NCI-H2081 treated with DMSO at 0.1 percent for 48 hours (cell line): Measurements from ENCODE around the gene OR8D1.

Experiments
- DNase-seq: peaks from one replicate; lab custom pipeline; 2025; lab: John Stamatoyannopoulos, UW

OR8D1 gene

GRCh38 chr11:124313849-124314248 lies at the start of gene OR8D1:
Gene OR8D1 (minus strand): TSS chr11:124313949. CDS start chr11:124310766, 3,183 bp downstream.
- DNase-seq, result no peak

GRCh38 chr11:124359566-124359965 lies 45.8 kb upstream of the OR8D1 start:
- DNase-seq, result no peak

- DNase-seq, result no peak
These were observed 32.7 kb upstream of the OR8D1 start for GRCh38 chr11:124346311-124346955.

- DNase-seq, result no peak
These were observed 30.6 kb upstream of the OR8D1 start for GRCh38 chr11:124344346-124344745.

GRCh38 chr11:124340142-124340447 lies 26.3 kb upstream of the OR8D1 start:
- DNase-seq, result no peak

- DNase-seq, result no peak
These were observed 25.8 kb upstream of the OR8D1 start for GRCh38 chr11:124339396-124340141.

GRCh38 chr11:124331873-124332272 lies 18.1 kb upstream of the OR8D1 start:
- no peak for DNase-seq

- DNase-seq, result no peak
These were observed 16.2 kb upstream of the OR8D1 start for GRCh38 chr11:124329787-124330478.

GRCh38 chr11:124327775-124328174 lies 14.0 kb upstream of the OR8D1 start:
- no peak for DNase-seq

- no peak for DNase-seq
These were observed 8.6 kb upstream of the OR8D1 start for GRCh38 chr11:124322356-124322755.

- no peak for DNase-seq
These were observed 6.3 kb upstream of the OR8D1 start, which contains the start of gene OR8D2 for GRCh38 chr11:124320097-124320496. Gene OR8D2 (minus strand): TSS chr11:124320197. CDS start chr11:124320197, 0 bp downstream.

GRCh38 chr11:124315052-124315451 lies 1.3 kb upstream of the OR8D1 start:
- DNase-seq, result no peak

- no peak for DNase-seq
These were observed 618 bp downstream of the OR8D1 start for GRCh38 chr11:124313131-124313530.

GRCh38 chr11:124311670-124312069 lies 2.1 kb downstream of the OR8D1 start:
- DNase-seq, result no peak

GRCh38 chr11:124311269-124311668 lies 2.5 kb downstream of the OR8D1 start:
- no peak for DNase-seq

- DNase-seq, result no peak
These were observed 3.0 kb downstream of the OR8D1 start for GRCh38 chr11:124310721-124311120.

GRCh38 chr11:124307093-124307492 lies 6.7 kb downstream of the OR8D1 start:
- DNase-seq, result no peak

GRCh38 chr11:124302347-124303125 lies 11.2 kb downstream of the OR8D1 start:
- no peak for DNase-seq

- DNase-seq, result no peak
These were observed 12.2 kb downstream of the OR8D1 start for GRCh38 chr11:124301548-124301947.

GRCh38 chr11:124297921-124298320 lies 15.8 kb downstream of the OR8D1 start:
- no peak for DNase-seq

GRCh38 chr11:124296016-124296415 lies 17.7 kb downstream of the OR8D1 start:
- DNase-seq, result no peak

- no peak for DNase-seq
These were observed 19.1 kb downstream of the OR8D1 start for GRCh38 chr11:124294687-124295086.
